Body of pancreas (tissue), 4 donors: ENCODE measurements around the gene MAPK8. TPM values are rescaled to one million over a fixed set of nuclear protein-coding genes. Genes with fewer than 3 reads are reported as not detected.

Experiments
- ATAC-seq: fragments of 150-250 bp; one replicate; pipeline ENCODE4 v1.9.1; 2016
- DNase-seq, 4 donors: peaks; one replicate each; pipeline ENCODE4 v3.0.0-alpha.2; 2019
- H3K27ac ChIP-seq, 4 donors: fragments of 200-600 bp; sonication (generic); 1 replicate in 3 of 4; 2 replicates in 1 of 4; pipeline versions ENCODE4 v1.5.1 to v1.6.1; 2016 to 2019; ENCODE audit warnings: mild to moderate bottlenecking in 1 of 4, mixed read lengths in 1 of 4, moderate library complexity in 1 of 4
- H3K27me3 ChIP-seq, 2 donors: fragments of 200-600 bp; sonication (generic); one replicate each; pipeline ENCODE4 v1.6.0; 2016; ENCODE audit warnings: mild to moderate bottlenecking in 1 of 2
- H3K36me3 ChIP-seq, 2 donors: fragments of 200-600 bp; sonication (generic); replicated peaks in 1 of 2; 2 replicates each; pipeline ENCODE4 v1.5.1; 2016; ENCODE audit warnings: low read depth in 2 of 2; ENCODE audit not compliant: insufficient read depth in 1 of 2
- H3K4me1 ChIP-seq: fragments of 200-600 bp; sonication (generic); one replicate; pipeline ENCODE4 v1.6.0; 2016
- H3K4me3 ChIP-seq, 2 donors: fragments of 200-600 bp; sonication (generic); 1 replicate in 1 of 2; 2 replicates in 1 of 2; pipeline ENCODE4 v1.5.1; 2016 to 2019
- H3K9me3 ChIP-seq, 3 donors: fragments of 200-600 bp; sonication (generic); 1 replicate in 2 of 3; 2 replicates in 1 of 3; pipeline ENCODE4 v1.5.1; 2016
- POLR2A ChIP-seq, 3 donors: fragments of 450-650 bp; IDR thresholded peaks; one replicate each; pipeline ENCODE4 v1.6.1; 2016; ENCODE audit warnings: antibody characterized with exemption in 3 of 3, mild to moderate bottlenecking in 2 of 3
- WGBS, 2 donors: methylation state at CpG; one replicate each; pipeline ENCODE4 v1.1.5; 2017; 5-methylcytosine and 5-hydroxymethylcytosine counted together
- intact Hi-C: fragments of 100-400 bp; cut with DNase I; formaldehyde crosslinking; loops from one replicate; pipeline ENCODE4 v1.15.1; 2023
- total RNA-seq, 2 donors: library from RNA; depleted of rRNA; stranded (reverse); fragments of >200 nt; gene quantifications; one replicate each; pipeline ENCODE4 v1.1.0, GENCODE V29; 2016
- TF ChIP-seq, protein P1 (sequence below), 7 experiments: fragments of 450-650 bp in 4 of 7; fragments of 200-600 bp in 3 of 7; sonication (generic) in 3 of 7; IDR thresholded peaks; one replicate each; pipeline ENCODE4 v1.5.1; 2016 to 2019; ENCODE audit warnings: antibody characterized with exemption in 7 of 7

Gene MAPK8
- total RNA-seq, 2 donors from 2014 or later = 16.1 to 22.7 TPM

DNA sequence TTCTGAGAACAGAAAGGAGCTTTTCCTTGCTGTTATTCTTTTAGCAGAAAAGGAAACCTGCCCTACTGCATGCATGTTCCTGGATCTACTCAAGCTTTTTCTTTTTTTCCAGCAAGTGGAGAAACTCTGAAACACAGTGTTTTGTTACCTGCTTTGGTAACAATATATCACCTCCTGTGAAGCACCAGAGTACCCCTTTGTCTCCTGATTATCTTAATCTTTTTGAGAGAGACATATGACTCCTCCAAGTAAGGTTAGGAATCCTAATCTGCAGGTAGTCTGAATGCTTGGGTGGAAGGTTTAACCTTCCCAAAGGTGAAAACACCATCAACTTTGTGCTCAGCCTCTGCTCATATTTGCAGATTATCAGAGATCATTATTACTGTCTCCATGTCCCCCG, 93.1 kb downstream of the MAPK8 start:
- intact Hi-C loops = no loop called here
- WGBS, 2 donors = 80 to 86% methylated on average over 1 of the region's 1 CpG
- Histone ChIP-seq H3K27ac (no peak overlapping the region), H3K9me3 (no peaks in the 10 kb centered on the region), H3K27me3 (no peaks in the 10 kb centered on the region), H3K36me3 (no peaks in the 10 kb centered on the region), H3K4me3 (no peak overlapping the region), H3K4me1 (peaks cover 20% of the 10 kb centered on the region)
- DNase-seq (no peak), ATAC-seq (no peak)
- no peak for TF ChIP-seq POLR2A (IDR thresholded peaks at IDR 0.05)
- TF ChIP-seq, protein P1, sequence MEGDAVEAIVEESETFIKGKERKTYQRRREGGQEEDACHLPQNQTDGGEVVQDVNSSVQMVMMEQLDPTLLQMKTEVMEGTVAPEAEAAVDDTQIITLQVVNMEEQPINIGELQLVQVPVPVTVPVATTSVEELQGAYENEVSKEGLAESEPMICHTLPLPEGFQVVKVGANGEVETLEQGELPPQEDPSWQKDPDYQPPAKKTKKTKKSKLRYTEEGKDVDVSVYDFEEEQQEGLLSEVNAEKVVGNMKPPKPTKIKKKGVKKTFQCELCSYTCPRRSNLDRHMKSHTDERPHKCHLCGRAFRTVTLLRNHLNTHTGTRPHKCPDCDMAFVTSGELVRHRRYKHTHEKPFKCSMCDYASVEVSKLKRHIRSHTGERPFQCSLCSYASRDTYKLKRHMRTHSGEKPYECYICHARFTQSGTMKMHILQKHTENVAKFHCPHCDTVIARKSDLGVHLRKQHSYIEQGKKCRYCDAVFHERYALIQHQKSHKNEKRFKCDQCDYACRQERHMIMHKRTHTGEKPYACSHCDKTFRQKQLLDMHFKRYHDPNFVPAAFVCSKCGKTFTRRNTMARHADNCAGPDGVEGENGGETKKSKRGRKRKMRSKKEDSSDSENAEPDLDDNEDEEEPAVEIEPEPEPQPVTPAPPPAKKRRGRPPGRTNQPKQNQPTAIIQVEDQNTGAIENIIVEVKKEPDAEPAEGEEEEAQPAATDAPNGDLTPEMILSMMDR (IDR thresholded peaks at IDR 0.05) = no peak

DNA sequence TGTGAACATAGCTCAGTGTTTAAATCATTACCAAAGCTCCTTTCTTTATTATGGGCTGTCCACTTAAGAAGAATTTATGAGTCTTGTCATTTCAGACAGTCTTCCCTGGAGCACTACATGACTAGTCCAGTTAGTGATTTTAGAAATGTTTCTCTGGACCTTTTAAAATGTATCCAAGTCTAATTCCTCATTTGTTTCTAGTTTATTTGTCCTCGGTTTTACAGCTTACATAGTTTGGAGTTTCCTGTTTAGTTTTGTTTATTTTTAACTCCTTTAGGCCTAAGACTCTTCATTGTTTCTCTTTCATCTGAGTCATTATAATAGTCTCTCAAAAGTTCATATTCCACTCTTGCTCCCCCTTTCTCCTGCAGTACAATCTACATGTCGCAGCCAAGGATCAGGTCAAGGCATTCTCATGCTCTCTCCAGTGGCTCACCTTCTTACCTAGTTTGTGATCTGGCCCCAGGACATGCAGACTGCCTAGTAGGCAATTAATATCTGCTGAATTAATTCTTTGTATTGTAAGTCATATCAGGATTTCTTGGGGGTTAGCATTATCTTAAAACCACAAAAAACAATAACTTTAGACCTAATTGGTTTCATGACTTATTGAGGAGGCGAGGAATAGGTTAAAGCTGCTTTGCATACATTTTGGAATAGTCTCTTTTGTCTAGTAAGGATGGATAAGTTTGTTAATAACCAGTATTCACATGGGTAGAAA, 93.8 kb downstream of the MAPK8 start:
- Histone ChIP-seq H3K9me3 (no peaks in the 10 kb centered on the region), H3K27me3 (no peaks in the 10 kb centered on the region), H3K4me3 (no peak overlapping the region), H3K27ac (no peak overlapping the region), H3K4me1 (peaks cover 20% of the 10 kb centered on the region), H3K36me3 (peaks cover 0 to 1% of the 10 kb centered on the region in 2 donors)
- intact Hi-C loops = no loop called here
- DNase-seq = no peak
- WGBS, 2 donors = 78 to 79% methylated on average over 3 of the region's 3 CpGs
- TF ChIP-seq, protein P1 (IDR thresholded peaks at IDR 0.05) = no peak
- no peak for TF ChIP-seq POLR2A (IDR thresholded peaks at IDR 0.05)
- ATAC-seq = no peak

DNA sequence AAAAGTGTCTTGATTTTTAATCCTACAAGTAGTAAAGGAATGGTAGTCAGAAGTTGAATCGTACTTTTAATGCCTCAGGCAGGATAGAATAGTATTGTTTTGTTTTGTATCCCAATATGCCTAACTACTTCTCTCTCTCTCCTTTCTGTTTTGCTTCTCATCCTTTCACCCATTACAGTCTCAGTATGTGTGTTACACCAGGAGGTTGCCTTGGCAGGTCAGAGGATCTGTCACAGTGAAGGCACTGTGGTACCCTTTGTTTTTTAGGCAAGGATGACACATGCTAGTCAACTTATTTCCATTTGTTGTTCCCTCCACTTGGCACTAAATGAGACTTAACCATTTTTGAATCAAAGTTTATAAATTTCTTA, 94.4 kb downstream of the MAPK8 start:
- H3K4me1 ChIP-seq = peaks cover 20% of the 10 kb centered on the region
- no peak for TF ChIP-seq POLR2A (IDR thresholded peaks at IDR 0.05)
- TF ChIP-seq, protein P1 (IDR thresholded peaks at IDR 0.05) = no peak
- 95 to 97% methylated on average over 1 of the region's 1 CpG for WGBS, 2 donors
- no peak for ATAC-seq
- H3K4me3 ChIP-seq = no peak overlapping the region
- H3K36me3 ChIP-seq = peaks cover 0 to 2% of the 10 kb centered on the region in 2 donors
- no peak for DNase-seq
- H3K9me3 ChIP-seq = no peaks in the 10 kb centered on the region
- H3K27me3 ChIP-seq = no peaks in the 10 kb centered on the region
- intact Hi-C loops = no loop called here
- H3K27ac ChIP-seq = no peak overlapping the region

DNA sequence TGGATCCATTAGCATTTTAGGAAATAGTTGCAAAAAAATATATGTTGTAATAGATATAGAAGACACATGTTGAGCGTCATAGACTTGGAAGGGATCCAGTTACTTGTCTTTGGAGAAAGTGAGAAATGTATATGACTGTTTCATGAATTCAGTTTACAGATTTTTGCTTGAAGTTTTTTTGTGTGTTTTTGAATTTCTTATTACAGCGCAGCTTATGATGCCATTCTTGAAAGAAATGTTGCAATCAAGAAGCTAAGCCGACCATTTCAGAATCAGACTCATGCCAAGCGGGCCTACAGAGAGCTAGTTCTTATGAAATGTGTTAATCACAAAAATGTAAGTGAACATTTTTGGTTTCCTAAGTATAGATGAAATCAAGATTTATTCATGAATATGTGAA, 98.2 kb downstream of the MAPK8 start:
- no peak for TF ChIP-seq POLR2A (IDR thresholded peaks at IDR 0.05)
- TF ChIP-seq, protein P1 (IDR thresholded peaks at IDR 0.05) = no peak
- 88 to 95% methylated on average over 4 of the region's 4 CpGs for WGBS, 2 donors
- DNase-seq = no peak

DNA sequence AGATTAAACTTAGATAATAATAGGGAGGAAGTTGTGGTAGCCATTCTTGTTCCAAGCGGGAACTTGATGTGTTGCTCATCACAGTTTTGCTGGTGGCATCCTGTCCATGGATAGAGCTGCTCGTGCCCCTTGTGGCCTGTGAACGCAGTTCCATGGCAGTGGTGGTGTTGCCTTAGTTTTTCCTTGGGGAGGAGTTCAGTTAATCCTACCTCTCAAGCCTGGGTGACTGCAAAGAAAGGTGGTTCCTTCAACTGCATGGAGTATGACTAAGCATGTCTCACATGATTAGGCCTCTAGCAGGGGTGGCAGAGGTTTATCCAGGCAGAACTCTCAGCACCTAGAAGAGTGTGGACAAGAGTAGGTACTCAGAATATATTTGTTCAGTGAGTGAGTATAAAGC, 99.7 kb downstream of the MAPK8 start:
- intact Hi-C loops = no loop called here
- DNase-seq = no peak
- TF ChIP-seq POLR2A (IDR thresholded peaks at IDR 0.05) = no peak
- TF ChIP-seq, protein P1 (IDR thresholded peaks at IDR 0.05) = no peak

More for the DNA sequence above, 98.2 kb downstream of the MAPK8 start:
- intact Hi-C loops = no loop called here
- H3K27me3 ChIP-seq = no peaks in the 10 kb centered on the region
- H3K4me1 ChIP-seq = peaks cover 12% of the 10 kb centered on the region
- no peak overlapping the region for H3K4me3 ChIP-seq
- H3K36me3 ChIP-seq = peaks cover 0 to 2% of the 10 kb centered on the region in 2 donors
- no peak for ATAC-seq
- no peaks in the 10 kb centered on the region for H3K9me3 ChIP-seq
- no peak overlapping the region for H3K27ac ChIP-seq

More for the DNA sequence above, 99.7 kb downstream of the MAPK8 start:
- H3K27me3 ChIP-seq = no peaks in the 10 kb centered on the region
- no peak for ATAC-seq
- 58 to 98% methylated on average over 3 of the region's 3 CpGs for WGBS, 2 donors
- H3K36me3 ChIP-seq = peaks cover 4 to 8% of the 10 kb centered on the region in 2 donors
- H3K27ac ChIP-seq = no peak overlapping the region
- peaks cover 0 to 2% (median 0%) of the 10 kb centered on the region in 3 donors for H3K9me3 ChIP-seq
- H3K4me1 ChIP-seq = peaks cover 4% of the 10 kb centered on the region
- no peak overlapping the region for H3K4me3 ChIP-seq
